Kidney epithelial cell (primary cell): Measurements from ENCODE around the gene EXT2. TPM values are rescaled to one million over a fixed set of nuclear protein-coding genes. Genes with fewer than 3 reads are reported as not detected.

Source experiments
- DNase-seq: peaks from one replicate; pipeline ENCODE4 v3.0.0-alpha.2; 2010; ENCODE audit warnings: low read depth
- H3K27me3 ChIP-seq: 2 replicates; pipeline ENCODE4 v1.6.0; 2011; ENCODE audit warnings: low read length; ENCODE audit not compliant: control insufficient read depth, insufficient read depth
- H3K36me3 ChIP-seq: 2 replicates; pipeline ENCODE4 v1.5.1; 2011; ENCODE audit warnings: low read length; ENCODE audit not compliant: control insufficient read depth, insufficient read depth
- H3K4me3 ChIP-seq: 2 replicates; pipeline ENCODE4 v1.5.1; 2011; ENCODE audit warnings: low read depth, mild to moderate bottlenecking, control low read depth, low read length
- total RNA-seq: library from RNA; depleted of rRNA; stranded (reverse); fragments of >200 nt; gene quantifications from 2 replicates; pipeline ENCODE4 v1.2.3, GENCODE V29; 2015
- TF ChIP-seq, protein P1 (sequence below): IDR thresholded peaks from 2 replicates; pipeline ENCODE4 v1.5.1; 2011; ENCODE audit warnings: mild to moderate bottlenecking, moderate library complexity, low read length, control low read depth, inconsistent platforms; ENCODE audit not compliant: insufficient read depth, poor library complexity, severe bottlenecking

EXT2 gene
- total RNA-seq, 1 donor from 2014 or later = 83.5 TPM

GRCh38 chr11:44080951-44081350, 14.5 kb upstream of the EXT2 start:
- no peaks in the 10 kb centered on the region for H3K27me3 ChIP-seq
- no peaks in the 10 kb centered on the region for H3K36me3 ChIP-seq
- no peak overlapping the region for H3K4me3 ChIP-seq
- TF ChIP-seq, protein P1, sequence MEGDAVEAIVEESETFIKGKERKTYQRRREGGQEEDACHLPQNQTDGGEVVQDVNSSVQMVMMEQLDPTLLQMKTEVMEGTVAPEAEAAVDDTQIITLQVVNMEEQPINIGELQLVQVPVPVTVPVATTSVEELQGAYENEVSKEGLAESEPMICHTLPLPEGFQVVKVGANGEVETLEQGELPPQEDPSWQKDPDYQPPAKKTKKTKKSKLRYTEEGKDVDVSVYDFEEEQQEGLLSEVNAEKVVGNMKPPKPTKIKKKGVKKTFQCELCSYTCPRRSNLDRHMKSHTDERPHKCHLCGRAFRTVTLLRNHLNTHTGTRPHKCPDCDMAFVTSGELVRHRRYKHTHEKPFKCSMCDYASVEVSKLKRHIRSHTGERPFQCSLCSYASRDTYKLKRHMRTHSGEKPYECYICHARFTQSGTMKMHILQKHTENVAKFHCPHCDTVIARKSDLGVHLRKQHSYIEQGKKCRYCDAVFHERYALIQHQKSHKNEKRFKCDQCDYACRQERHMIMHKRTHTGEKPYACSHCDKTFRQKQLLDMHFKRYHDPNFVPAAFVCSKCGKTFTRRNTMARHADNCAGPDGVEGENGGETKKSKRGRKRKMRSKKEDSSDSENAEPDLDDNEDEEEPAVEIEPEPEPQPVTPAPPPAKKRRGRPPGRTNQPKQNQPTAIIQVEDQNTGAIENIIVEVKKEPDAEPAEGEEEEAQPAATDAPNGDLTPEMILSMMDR = no peak
- no peak for DNase-seq

- TF ChIP-seq, protein P1 = no peak
- DNase-seq = no peak
- no peaks in the 10 kb centered on the region for H3K36me3 ChIP-seq
- H3K4me3 ChIP-seq = no peak overlapping the region
- no peaks in the 10 kb centered on the region for H3K27me3 ChIP-seq
These were observed 12.8 kb upstream of the EXT2 start for GRCh38 chr11:44082645-44083044.

DNA sequence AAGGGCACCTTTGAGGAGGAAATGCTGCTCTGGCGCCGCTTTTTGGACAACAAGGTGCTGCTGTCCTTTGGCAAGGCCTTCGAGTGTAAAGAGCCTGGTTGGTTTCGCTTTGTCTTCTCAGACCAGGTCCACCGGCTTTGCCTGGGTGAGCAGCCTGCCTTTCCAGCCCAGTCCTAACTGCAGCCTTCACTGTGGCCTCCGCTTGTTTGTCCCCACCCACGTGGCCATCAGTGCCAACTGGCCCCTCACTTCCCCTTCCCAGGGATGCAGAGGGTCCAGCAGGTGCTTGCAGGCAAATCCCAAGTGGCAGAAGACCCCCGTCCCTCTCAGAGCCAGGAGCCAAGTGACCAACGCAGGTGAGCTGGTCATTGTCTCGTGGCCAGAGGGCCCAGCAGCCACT, 12.0 kb upstream of the EXT2 start:
- no peak overlapping the region for H3K4me3 ChIP-seq

DNA sequence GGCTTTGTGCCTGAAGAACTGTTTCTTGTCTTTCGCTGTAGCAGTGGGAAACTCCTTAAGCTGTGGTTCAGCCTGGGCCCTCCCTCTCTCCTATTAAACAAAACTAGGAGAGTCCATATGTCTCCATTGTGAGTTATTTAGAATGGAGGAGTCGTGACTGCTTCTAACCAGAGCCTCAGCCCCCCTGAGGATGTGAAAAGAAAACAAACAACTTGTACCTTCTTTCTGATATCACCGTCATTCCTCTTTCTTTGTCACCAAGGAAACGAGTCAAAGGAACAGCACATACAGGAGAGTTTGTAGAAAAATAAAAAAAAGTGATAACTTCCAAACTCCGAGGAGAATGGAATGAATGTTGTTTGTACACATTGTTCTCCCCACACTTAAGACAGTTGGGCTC, 11.6 kb upstream of the EXT2 start:
- TF ChIP-seq, protein P1 = no peak
- H3K36me3 ChIP-seq = no peaks in the 10 kb centered on the region
- no peak for DNase-seq

More for the DNA sequence above, 12.0 kb upstream of the EXT2 start:
- Histone ChIP-seq H3K36me3 (no peaks in the 10 kb centered on the region), H3K27me3 (no peaks in the 10 kb centered on the region)
- TF ChIP-seq, protein P1 = no peak
- no peak for DNase-seq

DNA sequence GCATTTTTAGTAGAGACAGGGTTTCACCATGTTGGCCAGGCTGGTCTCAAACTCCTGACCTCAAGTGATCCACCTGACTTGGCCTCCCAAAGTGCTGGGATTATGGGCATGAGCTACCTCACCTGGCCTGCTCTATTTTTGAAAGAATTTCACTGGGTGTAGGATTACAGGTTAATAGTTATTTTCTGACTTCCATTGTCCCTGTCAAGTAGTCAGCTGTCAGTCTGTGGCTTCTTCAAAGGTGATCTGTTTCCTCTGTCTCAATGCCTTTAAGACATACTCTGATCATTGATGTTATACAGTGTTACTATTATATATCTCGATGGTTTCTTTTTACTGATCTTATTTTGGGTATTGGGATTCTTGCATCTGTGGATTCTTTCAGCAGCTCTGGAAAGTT, 10.1 kb upstream of the EXT2 start:
- no peaks in the 10 kb centered on the region for H3K36me3 ChIP-seq
- H3K4me3 ChIP-seq = no peak overlapping the region
- TF ChIP-seq, protein P1 = no peak
- no peak for DNase-seq
- H3K27me3 ChIP-seq = no peaks in the 10 kb centered on the region

More for the DNA sequence above, 11.6 kb upstream of the EXT2 start:
- H3K4me3 ChIP-seq = no peak overlapping the region
- H3K27me3 ChIP-seq = no peaks in the 10 kb centered on the region

DNA sequence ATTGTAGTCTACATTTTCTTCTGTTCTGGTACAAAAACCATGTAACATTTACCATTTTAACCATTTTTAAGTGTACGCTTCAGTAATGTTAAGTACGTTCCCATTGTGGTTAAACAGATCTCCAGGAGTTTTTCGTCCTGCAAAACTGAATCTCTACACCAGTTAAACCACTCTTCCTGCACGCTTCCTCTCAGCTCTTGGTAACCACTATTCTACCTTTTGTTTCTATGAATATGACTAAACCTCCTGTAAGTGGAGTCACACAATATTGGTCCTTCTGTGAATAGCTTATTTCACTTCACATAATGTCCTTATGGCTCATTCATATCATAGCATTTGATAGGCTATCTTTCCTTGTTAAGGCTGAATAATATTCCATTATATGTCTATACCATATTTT, 7.1 kb upstream of the EXT2 start:
- H3K27me3 ChIP-seq = peaks cover 2% of the 10 kb centered on the region
- TF ChIP-seq, protein P1 = no peak
- no peak overlapping the region for H3K4me3 ChIP-seq
- DNase-seq = no peak
- no peaks in the 10 kb centered on the region for H3K36me3 ChIP-seq
